Cardiac muscle cell (in vitro differentiated cells and primary cell): ENCODE results near the gene ICAM1. TPM values are rescaled to one million over a fixed set of nuclear protein-coding genes. Genes with fewer than 3 reads are reported as not detected.
"Not testable (repeated sequence)": the region's sequence is repeated elsewhere in the genome, so short reads cannot be mapped to it uniquely, and the experiment has no call there.

Experiments
- DNase-seq, 2 donors: peaks; one replicate each; pipeline versions ENCODE4 v3.0.0 to v3.0.0-alpha.2; 2010 to 2017; ENCODE audit warnings: low read depth in 1 of 2, low spot score in 1 of 2
- H3K27ac ChIP-seq: fragments of 200-600 bp; sonication (generic); 2 replicates; pipeline ENCODE4 v1.5.1; 2016
- H3K27me3 ChIP-seq: fragments of 200-600 bp; sonication (generic); 2 replicates; pipeline ENCODE4 v1.6.0; 2016; ENCODE audit warnings: control low read depth
- H3K36me3 ChIP-seq: fragments of 200-600 bp; sonication (generic); 2 replicates; pipeline ENCODE4 v1.5.1; 2016; ENCODE audit warnings: control low read depth
- H3K4me1 ChIP-seq: fragments of 200-600 bp; sonication (generic); 2 replicates; pipeline ENCODE4 v1.8.1; 2017; ENCODE audit warnings: low read depth, mild to moderate bottlenecking, mixed run types
- H3K4me3 ChIP-seq: fragments of 200-600 bp; sonication (generic); 2 replicates; pipeline ENCODE4 v1.5.1; 2016; ENCODE audit warnings: mild to moderate bottlenecking
- H3K9me3 ChIP-seq: fragments of 200-600 bp; sonication (generic); 2 replicates; pipeline ENCODE4 v1.5.1; 2017; ENCODE audit warnings: low read depth, mild to moderate bottlenecking, control low read depth
- CTCF ChIP-seq: IDR thresholded peaks from 2 replicates; pipeline ENCODE4 v1.5.1; 2012; ENCODE audit warnings: low read depth, mild to moderate bottlenecking, low read length
- polyA plus RNA-seq: library from polyadenylated mRNA; unstranded; fragments of >200 nt; fragmentation: Nextera tagmentation; extraction: Ambion mirVana; gene quantifications from 2 replicates; pipeline ENCODE4 v1.2.1, GENCODE V29; 2016
- total RNA-seq: library from RNA; depleted of rRNA; stranded (reverse); fragments of >200 nt; gene quantifications from 2 replicates; pipeline ENCODE4 v1.2.3, GENCODE V29; 2016

ICAM1 gene
- total and polyA plus RNA-seq, 2 experiments from 2014 or later = 0.57 to 0.77 TPM

GRCh38 chr19:10238172-10238783, 32.6 kb upstream of the ICAM1 start:
- no peaks in the 10 kb centered on the region for H3K9me3 ChIP-seq
- H3K27me3 ChIP-seq = no peaks in the 10 kb centered on the region
- peak in 1 of 2 donors; percentile 96 for DNase-seq
- H3K27ac ChIP-seq = no peak overlapping the region
- H3K4me1 ChIP-seq = no peaks in the 10 kb centered on the region
- no peaks in the 10 kb centered on the region for H3K36me3 ChIP-seq
- TF ChIP-seq CTCF = no peak
- H3K4me3 ChIP-seq = no peak overlapping the region

GRCh38 chr19:10241826-10242449, 29.0 kb upstream of the ICAM1 start:
- not testable (repeated sequence) for H3K9me3 ChIP-seq, H3K27me3 ChIP-seq, H3K4me3 ChIP-seq, H3K27ac ChIP-seq, H3K4me1 ChIP-seq, DNase-seq, H3K36me3 ChIP-seq

GRCh38 chr19:10243606-10244005, 27.3 kb upstream of the ICAM1 start:
- no peak overlapping the region for H3K4me3 ChIP-seq
- no peak overlapping the region for H3K27ac ChIP-seq
- DNase-seq = no peak
- H3K9me3 ChIP-seq = no peaks in the 10 kb centered on the region
- no peaks in the 10 kb centered on the region for H3K4me1 ChIP-seq
- H3K27me3 ChIP-seq = no peaks in the 10 kb centered on the region
- no peak for TF ChIP-seq CTCF
- no peaks in the 10 kb centered on the region for H3K36me3 ChIP-seq

- H3K9me3 ChIP-seq = no peaks in the 10 kb centered on the region
- H3K27ac ChIP-seq = no peak overlapping the region
- no peaks in the 10 kb centered on the region for H3K36me3 ChIP-seq
- H3K27me3 ChIP-seq = no peaks in the 10 kb centered on the region
- no peak for DNase-seq
- H3K4me3 ChIP-seq = no peak overlapping the region
- no peaks in the 10 kb centered on the region for H3K4me1 ChIP-seq
- TF ChIP-seq CTCF = no peak
Observed at GRCh38 chr19:10245189-10245939, 25.6 kb upstream of the ICAM1 start.

GRCh38 chr19:10246511-10246910, 24.4 kb upstream of the ICAM1 start:
- no peak overlapping the region for H3K4me3 ChIP-seq

More at GRCh38 chr19:10246511-10246910, 24.4 kb upstream of the ICAM1 start:
- H3K27me3 ChIP-seq = no peaks in the 10 kb centered on the region
- H3K27ac ChIP-seq = no peak overlapping the region
- no peak for DNase-seq
- H3K4me1 ChIP-seq = no peaks in the 10 kb centered on the region
- H3K36me3 ChIP-seq = no peaks in the 10 kb centered on the region
- no peak for TF ChIP-seq CTCF
- no peaks in the 10 kb centered on the region for H3K9me3 ChIP-seq
